Endothelial cell of umbilical vein (primary cell): ENCODE data around the gene SLC25A26. TPM values are rescaled to one million over a fixed set of nuclear protein-coding genes. Genes with fewer than 3 reads are reported as not detected.

Source experiments
- BruUV-seq: library from RNA; stranded (reverse); fragments of 400-500 nt; replicated peaks from 2 replicates; lab custom pipeline; 2021; lab: Mats Ljungman, UMichigan
- CTCF ChIA-PET: fragments of 300-600, 350-600 bp; sonication (Branson Sonifier 250); formaldehyde crosslinking; loops from one replicate; lab custom pipeline; 2021; ENCODE audit warnings: antibody characterized with exemption, inconsistent platforms; lab: Charles Lee
- POLR2A ChIA-PET: fragments of 300-600, 350-600 bp; sonication (Branson Sonifier 250); formaldehyde crosslinking; loops from one replicate; lab custom pipeline; 2021; ENCODE audit warnings: antibody characterized with exemption, inconsistent platforms; lab: Charles Lee
- DNase-seq: peaks from one replicate; pipeline ENCODE4 v3.0.0-alpha.2; 2011; ENCODE audit warnings: low read depth, low spot score
- FAIRE-seq: peaks from 2 replicates; lab custom pipeline; 2011; peaks lifted over from hg19 to GRCh38; lab: Jason Lieb, UNC
- H2AFZ ChIP-seq: 2 replicates; pipeline ENCODE4 v1.6.0; 2012; ENCODE audit warnings: low read depth, low read length, control low read depth, inconsistent platforms
- H3K27ac ChIP-seq: 2 replicates; pipeline ENCODE4 v1.5.1; 2011; ENCODE audit warnings: low read depth, mild to moderate bottlenecking, control low read depth, low read length, moderate library complexity; ENCODE audit not compliant: insufficient read depth
- H3K27me3 ChIP-seq, 2 experiments: 2 replicates each; pipeline versions ENCODE4 v1.6.0 to v1.6.1; 2011; ENCODE audit warnings: low read length in 2 of 2, mixed read lengths in 1 of 2; ENCODE audit not compliant: control insufficient read depth in 2 of 2, insufficient read depth in 2 of 2
- H3K36me3 ChIP-seq, 2 experiments: 2 replicates in 1 of 2; 3 replicates in 1 of 2; pipeline ENCODE4 v1.5.1; 2011; ENCODE audit warnings: low read length in 2 of 2, mild to moderate bottlenecking in 1 of 2, moderate library complexity in 1 of 2; ENCODE audit not compliant: control insufficient read depth in 2 of 2, insufficient read depth in 2 of 2; ENCODE audit errors: extremely low read depth in 1 of 2
- H3K4me1 ChIP-seq: 3 replicates; pipeline ENCODE4 v1.5.1; 2011; ENCODE audit warnings: mild to moderate bottlenecking, low read length; ENCODE audit not compliant: control insufficient read depth, insufficient read depth; ENCODE audit errors: extremely low read depth
- H3K4me2 ChIP-seq: 2 replicates; pipeline ENCODE4 v1.6.1; 2011; ENCODE audit warnings: low read length, control low read depth, mixed read lengths; ENCODE audit not compliant: insufficient read depth
- H3K4me3 ChIP-seq, 3 experiments: fragments of 200-600 bp in 1 of 3; sonication (generic), shearing (Covaris generic) in 1 of 3; replicated peaks in 1 of 3; 2 replicates each; pipeline ENCODE4 v1.5.1; 2011 to 2016; ENCODE audit warnings: control low read depth in 3 of 3, low read length in 3 of 3, mild to moderate bottlenecking in 2 of 3, inconsistent platforms in 1 of 3, low read depth in 1 of 3, moderate library complexity in 1 of 3; ENCODE audit not compliant: insufficient read depth in 1 of 3
- H3K79me2 ChIP-seq: 2 replicates; pipeline ENCODE4 v1.6.0; 2012; ENCODE audit warnings: low read length, inconsistent platforms; ENCODE audit not compliant: control insufficient read depth, insufficient read depth
- H3K9ac ChIP-seq: replicated peaks from 2 replicates; pipeline ENCODE3; 2011; ENCODE audit warnings: low read length, control low read depth; ENCODE audit not compliant: insufficient read depth; ENCODE audit errors: extremely low read depth
- H3K9me1 ChIP-seq: replicated peaks from 3 replicates; pipeline ENCODE4 v1.6.0; 2011; ENCODE audit warnings: mild to moderate bottlenecking, low read length; ENCODE audit not compliant: control insufficient read depth, insufficient read depth; ENCODE audit errors: extremely low read depth
- H3K9me3 ChIP-seq: replicated peaks from 2 replicates; pipeline ENCODE4 v1.5.1; 2012; ENCODE audit warnings: low read length, inconsistent platforms; ENCODE audit not compliant: control insufficient read depth, insufficient read depth
- H4K20me1 ChIP-seq: replicated peaks from 2 replicates; pipeline ENCODE3; 2011; ENCODE audit warnings: mild to moderate bottlenecking, low read length; ENCODE audit not compliant: control insufficient read depth, insufficient read depth; ENCODE audit errors: extremely low read depth
- EZH2 ChIP-seq: IDR thresholded peaks from 2 replicates; pipeline ENCODE4 v1.6.1; 2012; ENCODE audit warnings: borderline replicate concordance, low read depth, mild to moderate bottlenecking, moderate library complexity, low read length, inconsistent platforms; ENCODE audit not compliant: severe bottlenecking
- FOS ChIP-seq: IDR thresholded peaks from 2 replicates; pipeline ENCODE4 v1.6.1; 2011; ENCODE audit warnings: mild to moderate bottlenecking, low read length, moderate library complexity, borderline replicate concordance; ENCODE audit not compliant: insufficient read depth
- GATA2 ChIP-seq: IDR thresholded peaks from 2 replicates; pipeline ENCODE4 v1.7.0; 2011; ENCODE audit warnings: low read depth, mild to moderate bottlenecking, moderate library complexity, mixed read lengths, low read length; ENCODE audit not compliant: insufficient read length, insufficient read depth
- JUN ChIP-seq: IDR thresholded peaks from 2 replicates; pipeline ENCODE4 v1.6.1; 2011; ENCODE audit warnings: borderline replicate concordance, low read depth; ENCODE audit not compliant: insufficient read length, insufficient read depth
- MYC ChIP-seq: IDR thresholded peaks from one replicate; pipeline ENCODE4 v1.6.1; 2011; ENCODE audit warnings: mild to moderate bottlenecking, low read depth, low read length
- POLR2A ChIP-seq: IDR thresholded peaks from 2 replicates; pipeline ENCODE4 v1.6.1; 2012; ENCODE audit warnings: low read depth, mild to moderate bottlenecking, control low read depth, low read length
- POLR2AphosphoS5 ChIP-seq: IDR thresholded peaks from 2 replicates; pipeline ENCODE4 v1.6.1; 2012; ENCODE audit warnings: low read depth, mild to moderate bottlenecking, control low read depth, low read length, moderate library complexity; ENCODE audit not compliant: insufficient read depth
- dilution Hi-C: fragments of 300-500 bp; cut with MboI; formaldehyde crosslinking; loops from one replicate; pipeline ENCODE4 v1.15.0; 2019; ENCODE audit warnings: low sequenced_read_pairs; ENCODE audit not compliant: extremely low pct_ligation_motif_present
- intact Hi-C: fragments of 100-400 bp; cut with micrococcal nuclease; formaldehyde crosslinking; loops from one replicate; pipeline ENCODE4 v1.10.0; 2022
- polyA plus RNA-seq, 4 experiments: library from polyadenylated mRNA; depleted of rRNA in 3 of 4; stranded (reverse) in 3 of 4; unstranded in 1 of 4; fragments of >200 nt; gene quantifications; 2 replicates each; pipeline versions ENCODE4 v1.2.1 to v1.2.3, GENCODE V29; 2011 to 2012; ENCODE audit warnings: missing spikeins in 1 of 4
- total RNA-seq: library from RNA; stranded (reverse); gene quantifications from 2 replicates; pipeline ENCODE4 v1.2.3, GENCODE V29; 2021
- TF ChIP-seq, protein P1 (sequence below): IDR thresholded peaks from 2 replicates; pipeline ENCODE4 v1.6.1; 2011; ENCODE audit not compliant: insufficient read depth, insufficient read length
- TF ChIP-seq, protein P2 (sequence below), 2 donors: IDR thresholded peaks; 1 replicate in 1 of 2; 2 replicates in 1 of 2; pipeline ENCODE4 v1.5.1; 2011; ENCODE audit warnings: low read length in 2 of 2, mild to moderate bottlenecking in 2 of 2, moderate library complexity in 2 of 2, control low read depth in 1 of 2, inconsistent platforms in 1 of 2, low read depth in 1 of 2; ENCODE audit not compliant: insufficient read depth in 1 of 2; ENCODE audit errors: extremely low read depth in 1 of 2

The SLC25A26 gene
- total and polyA plus RNA-seq, 2 donors (not counting 3 experiments of a cell fraction or from before 2014, with no cell fraction given), result 11.8 to 23.5 TPM

DNA sequence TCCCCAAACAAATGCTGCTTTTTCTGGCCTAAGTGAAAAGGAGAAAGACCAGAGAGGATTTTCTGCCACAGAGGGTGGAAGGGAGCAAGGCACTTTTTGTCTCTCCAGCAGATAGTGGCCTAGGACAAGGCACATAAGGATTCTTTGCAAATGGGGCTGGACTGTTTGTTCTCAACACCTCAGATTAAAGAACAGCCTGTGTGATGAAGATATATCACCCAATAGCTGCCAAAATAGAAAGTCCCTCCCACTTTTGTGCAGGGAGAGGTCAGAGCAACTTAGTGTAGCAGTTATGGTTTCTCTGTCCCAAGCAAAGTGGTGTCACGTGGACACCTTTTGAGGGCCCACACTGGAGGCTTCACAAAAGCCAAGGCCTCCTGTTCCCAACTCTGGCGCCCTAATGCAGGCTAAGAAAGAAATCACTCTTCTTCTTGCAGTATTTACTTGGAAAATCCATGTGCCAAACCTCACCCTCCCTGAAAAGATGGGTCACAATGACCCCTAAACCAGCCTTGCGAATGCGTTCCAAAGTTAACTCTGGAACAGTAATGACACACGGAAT is 195.1 kb downstream of the SLC25A26 start:
- Histone ChIP-seq H3K27ac (no peak overlapping the region), H3K9me1 (no peaks in the 10 kb centered on the region), H3K4me1 (no peaks in the 10 kb centered on the region), H3K79me2 (peaks cover 9% of the 10 kb centered on the region), H2AFZ (no peak overlapping the region), H3K4me3 (no peak overlapping the region), H3K27me3 (no peaks in the 10 kb centered on the region), H3K4me2 (no peak overlapping the region), H3K36me3 (peaks cover 0 to 31% of the 10 kb centered on the region in 2 experiments), H4K20me1 (no peaks in the 10 kb centered on the region), H3K9me3 (no peaks in the 10 kb centered on the region), H3K9ac (no peak overlapping the region)
- DNase-seq, result no peak
- intact Hi-C loops (no loop called here), dilution Hi-C loops (no loop called here)
- POLR2A ChIA-PET, result no interaction called here
- no TSS peak for BruUV-seq
- no peak for FAIRE-seq
- CTCF ChIA-PET, result interaction anchor here (1.0 kb wide), 1 partner anchor 21 kb away, joined by 3 read pairs; no protein-coding TSS in a partner anchor
- no peak for TF ChIP-seq GATA2
- no peak for TF ChIP-seq MYC
- no peak for TF ChIP-seq FOS
- TF ChIP-seq EZH2, result no peak
- no peak for TF ChIP-seq POLR2AphosphoS5
- TF ChIP-seq POLR2A, result no peak
- TF ChIP-seq JUN, result no peak
- TF ChIP-seq, protein P1, sequence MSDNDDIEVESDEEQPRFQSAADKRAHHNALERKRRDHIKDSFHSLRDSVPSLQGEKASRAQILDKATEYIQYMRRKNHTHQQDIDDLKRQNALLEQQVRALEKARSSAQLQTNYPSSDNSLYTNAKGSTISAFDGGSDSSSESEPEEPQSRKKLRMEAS, result no peak
- TF ChIP-seq, protein P2, sequence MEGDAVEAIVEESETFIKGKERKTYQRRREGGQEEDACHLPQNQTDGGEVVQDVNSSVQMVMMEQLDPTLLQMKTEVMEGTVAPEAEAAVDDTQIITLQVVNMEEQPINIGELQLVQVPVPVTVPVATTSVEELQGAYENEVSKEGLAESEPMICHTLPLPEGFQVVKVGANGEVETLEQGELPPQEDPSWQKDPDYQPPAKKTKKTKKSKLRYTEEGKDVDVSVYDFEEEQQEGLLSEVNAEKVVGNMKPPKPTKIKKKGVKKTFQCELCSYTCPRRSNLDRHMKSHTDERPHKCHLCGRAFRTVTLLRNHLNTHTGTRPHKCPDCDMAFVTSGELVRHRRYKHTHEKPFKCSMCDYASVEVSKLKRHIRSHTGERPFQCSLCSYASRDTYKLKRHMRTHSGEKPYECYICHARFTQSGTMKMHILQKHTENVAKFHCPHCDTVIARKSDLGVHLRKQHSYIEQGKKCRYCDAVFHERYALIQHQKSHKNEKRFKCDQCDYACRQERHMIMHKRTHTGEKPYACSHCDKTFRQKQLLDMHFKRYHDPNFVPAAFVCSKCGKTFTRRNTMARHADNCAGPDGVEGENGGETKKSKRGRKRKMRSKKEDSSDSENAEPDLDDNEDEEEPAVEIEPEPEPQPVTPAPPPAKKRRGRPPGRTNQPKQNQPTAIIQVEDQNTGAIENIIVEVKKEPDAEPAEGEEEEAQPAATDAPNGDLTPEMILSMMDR (IDR thresholded peaks at IDR 0.05; ENCODE audit: extremely low read depth in 1 of 2, insufficient read depth in 1 of 2, low read depth in 1 of 2, low read length in 2 of 2), result no peak
